SU-DHL-6 (cell line): ENCODE data around the gene HCAR3.

Experiments used
- CTCF ChIP-seq: fragments of 200-600 bp; sonication (generic); IDR thresholded peaks from one replicate; pipeline ENCODE4 v1.5.1; 2017; ENCODE audit warnings: antibody characterized with exemption, mild to moderate bottlenecking, low read length, moderate library complexity; ENCODE audit not compliant: insufficient read depth, poor library complexity, severe bottlenecking
- EZH2phosphoT487 ChIP-seq: fragments of 200-600 bp; sonication (generic), shearing (Covaris generic); conservative IDR thresholded peaks from 2 replicates; pipeline ENCODE4 v1.6.1; 2018; ENCODE audit warnings: mild to moderate bottlenecking, antibody characterized with exemption, low read length, moderate library complexity, mixed read lengths

- TF ChIP-seq CTCF (no peak), EZH2phosphoT487 (no peak)
These were observed 30.1 kb downstream of the HCAR3 start for GRCh38 chr12:122686538-122686937.
